ENCODE results near the gene GPC3.

Gene GPC3

DNA sequence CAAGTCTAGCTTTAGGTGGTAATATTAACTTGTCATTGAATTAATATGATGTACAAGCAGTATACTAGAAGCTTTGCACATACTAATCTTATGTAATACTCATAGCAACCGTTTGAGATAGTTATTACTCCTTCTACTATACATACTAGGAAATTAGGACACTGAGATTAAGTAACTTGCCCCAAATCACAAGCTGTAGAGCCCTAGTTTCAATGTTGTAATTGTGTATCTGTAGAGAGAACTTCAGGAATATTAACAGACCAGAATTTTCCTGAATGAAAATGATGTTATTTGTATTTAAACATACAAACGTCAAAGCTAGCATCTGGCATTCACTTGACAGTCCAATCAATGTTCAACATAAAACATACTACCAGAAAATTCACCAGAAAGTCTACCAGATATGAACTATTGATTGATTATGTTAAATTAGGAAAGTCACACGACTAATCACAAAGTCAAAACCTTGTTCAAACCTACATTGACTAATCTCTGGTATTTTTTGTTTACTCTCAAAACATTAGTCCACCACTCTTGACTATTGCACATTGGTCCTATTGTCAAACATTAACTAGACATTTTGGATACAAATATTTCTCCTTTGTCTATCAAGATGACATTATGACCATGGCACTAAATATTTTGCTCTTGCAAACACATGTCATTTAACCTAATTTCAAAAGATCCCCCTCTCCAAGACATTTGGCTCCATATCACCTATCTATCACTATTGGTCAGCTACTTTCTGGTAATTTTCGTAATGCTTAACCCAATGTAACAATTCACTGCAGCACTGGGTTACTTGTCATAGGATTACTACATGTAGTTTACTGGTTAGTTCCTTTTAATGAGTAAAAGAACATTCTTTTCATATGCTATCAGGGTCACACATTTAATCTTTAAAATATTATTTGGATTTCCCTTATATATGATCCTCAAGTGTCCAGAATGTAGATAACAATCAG is 100.7 kb downstream of the GPC3 start:
- H3K4me1 ChIP-seq (ENCODE audit: control insufficient read depth, insufficient read depth, low read length, unreplicated experiment) = no peaks in the 10 kb centered on the region
- no peaks in the 10 kb centered on the region for H3K27me3 ChIP-seq (ENCODE audit: insufficient read depth, low read length)
- no peak overlapping the region for H2AFZ ChIP-seq (ENCODE audit: low read length, unreplicated experiment)
- H3K4me3 ChIP-seq (ENCODE audit: low read depth, low read length) = no peak overlapping the region
- no peaks in the 10 kb centered on the region for H3K36me3 ChIP-seq (ENCODE audit: insufficient read depth, low read length)
- no peak overlapping the region for H3K27ac ChIP-seq (ENCODE audit: low read depth, low read length)
- no peaks in the 10 kb centered on the region for H3K79me2 ChIP-seq (ENCODE audit: control insufficient read depth, insufficient read depth, low read length, unreplicated experiment)

DNA sequence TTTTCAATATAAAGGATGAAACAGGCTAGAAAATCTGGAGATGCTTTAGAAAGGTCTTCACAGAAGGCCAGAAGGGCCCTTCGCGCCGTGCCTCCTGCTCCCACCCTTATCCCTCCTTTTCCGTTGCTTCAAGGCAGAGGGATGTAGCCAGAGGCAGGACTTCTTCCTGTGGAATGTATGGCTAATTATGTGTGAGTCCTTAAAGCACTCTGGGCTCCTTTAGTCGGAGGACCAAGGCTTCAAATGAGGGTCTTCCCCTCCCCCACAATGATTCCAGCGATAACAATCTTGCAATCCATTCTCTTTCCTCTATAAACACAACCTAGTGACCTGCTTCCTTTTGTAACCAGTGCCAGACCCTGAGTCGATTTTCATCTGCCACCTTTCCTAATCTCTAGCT is 103.5 kb downstream of the GPC3 start:
- no peaks in the 10 kb centered on the region for H3K79me2 ChIP-seq (ENCODE audit: control insufficient read depth, insufficient read depth, low read length, unreplicated experiment)
- no peaks in the 10 kb centered on the region for H3K36me3 ChIP-seq (ENCODE audit: insufficient read depth, low read length)
- H3K4me3 ChIP-seq (ENCODE audit: low read depth, low read length) = no peak overlapping the region
- no peaks in the 10 kb centered on the region for H3K4me1 ChIP-seq (ENCODE audit: control insufficient read depth, insufficient read depth, low read length, unreplicated experiment)
- no peak overlapping the region for H2AFZ ChIP-seq (ENCODE audit: low read length, unreplicated experiment)
- no peaks in the 10 kb centered on the region for H3K27me3 ChIP-seq (ENCODE audit: insufficient read depth, low read length)
- H3K27ac ChIP-seq (ENCODE audit: low read depth, low read length) = no peak overlapping the region

DNA sequence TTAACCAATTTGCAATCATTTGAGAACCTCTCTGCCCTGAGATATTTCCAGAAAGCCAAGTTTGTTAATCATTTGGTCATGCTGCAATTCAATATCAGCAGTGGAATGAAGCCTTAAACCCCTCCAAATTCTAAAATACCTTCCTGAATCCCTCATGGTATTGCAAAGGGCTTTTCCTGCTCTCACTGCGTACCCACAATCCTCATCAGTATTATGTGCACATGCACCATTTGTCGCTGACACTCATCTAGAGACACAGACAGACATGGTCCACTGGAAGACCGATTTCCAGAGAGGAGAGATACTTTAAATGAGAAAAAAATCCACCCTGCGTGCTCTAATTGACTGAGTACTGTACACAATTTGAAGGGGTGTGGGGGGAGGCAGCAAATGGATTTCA is 104.4 kb downstream of the GPC3 start:
- no peaks in the 10 kb centered on the region for H3K79me2 ChIP-seq (ENCODE audit: control insufficient read depth, insufficient read depth, low read length, unreplicated experiment)
- H3K4me1 ChIP-seq (ENCODE audit: control insufficient read depth, insufficient read depth, low read length, unreplicated experiment) = no peaks in the 10 kb centered on the region
- no peak overlapping the region for H2AFZ ChIP-seq (ENCODE audit: low read length, unreplicated experiment)
- H3K27ac ChIP-seq (ENCODE audit: low read depth, low read length) = no peak overlapping the region
- H3K4me3 ChIP-seq (ENCODE audit: low read depth, low read length) = no peak overlapping the region
- no peaks in the 10 kb centered on the region for H3K27me3 ChIP-seq (ENCODE audit: insufficient read depth, low read length)
- H3K36me3 ChIP-seq (ENCODE audit: insufficient read depth, low read length) = no peaks in the 10 kb centered on the region

DNA sequence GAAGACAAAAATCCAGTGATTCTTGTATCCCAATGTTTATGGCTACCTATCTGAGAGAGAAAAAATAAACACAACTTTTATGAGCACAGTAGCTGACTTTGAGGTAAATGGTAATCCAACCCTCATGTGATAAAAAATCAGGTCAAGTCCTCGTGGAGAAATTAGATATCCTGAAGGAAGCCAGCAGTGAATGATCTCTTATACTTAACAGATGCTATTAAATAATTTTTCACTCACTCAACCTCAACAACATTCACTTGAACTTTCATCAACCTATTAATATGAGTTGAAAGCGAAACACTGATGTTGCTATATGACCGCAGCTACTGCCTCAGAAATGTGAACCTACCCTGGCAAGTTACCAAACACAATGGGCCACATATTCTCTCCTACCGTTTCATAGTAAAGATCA is 105.4 kb downstream of the GPC3 start:
- Histone ChIP-seq H3K27ac (ENCODE audit: low read depth, low read length) (no peak overlapping the region), H3K79me2 (ENCODE audit: control insufficient read depth, insufficient read depth, low read length, unreplicated experiment) (no peaks in the 10 kb centered on the region), H3K4me3 (ENCODE audit: low read depth, low read length) (no peak overlapping the region), H2AFZ (ENCODE audit: low read length, unreplicated experiment) (no peak overlapping the region), H3K4me1 (ENCODE audit: control insufficient read depth, insufficient read depth, low read length, unreplicated experiment) (no peaks in the 10 kb centered on the region), H3K36me3 (ENCODE audit: insufficient read depth, low read length) (no peaks in the 10 kb centered on the region), H3K27me3 (ENCODE audit: insufficient read depth, low read length) (no peaks in the 10 kb centered on the region)

DNA sequence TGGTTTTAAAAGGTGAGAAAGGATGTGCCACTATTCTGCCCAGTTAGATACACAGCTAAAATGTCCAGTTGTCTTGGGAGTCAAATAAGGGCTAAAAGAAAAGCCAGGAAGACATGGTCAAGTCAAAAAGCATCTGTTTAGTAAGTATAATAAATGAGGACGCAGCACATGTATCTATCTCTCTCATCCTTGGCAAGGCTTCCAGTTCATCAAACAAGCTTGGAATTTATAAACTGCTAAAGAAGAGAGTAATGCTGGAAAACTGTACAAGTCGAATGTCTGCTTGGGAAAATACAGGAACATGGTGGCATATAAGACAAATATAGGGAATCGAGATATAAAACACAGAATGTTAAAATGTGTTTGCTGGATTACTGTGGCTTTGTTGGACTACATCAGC is 106.7 kb downstream of the GPC3 start:
- H3K36me3 ChIP-seq (ENCODE audit: insufficient read depth, low read length) = no peaks in the 10 kb centered on the region
- no peak overlapping the region for H2AFZ ChIP-seq (ENCODE audit: low read length, unreplicated experiment)
- H3K27me3 ChIP-seq (ENCODE audit: insufficient read depth, low read length) = no peaks in the 10 kb centered on the region
- H3K4me1 ChIP-seq (ENCODE audit: control insufficient read depth, insufficient read depth, low read length, unreplicated experiment) = no peaks in the 10 kb centered on the region
- H3K27ac ChIP-seq (ENCODE audit: low read depth, low read length) = no peak overlapping the region
- H3K79me2 ChIP-seq (ENCODE audit: control insufficient read depth, insufficient read depth, low read length, unreplicated experiment) = no peaks in the 10 kb centered on the region
- H3K4me3 ChIP-seq (ENCODE audit: low read depth, low read length) = no peak overlapping the region

DNA sequence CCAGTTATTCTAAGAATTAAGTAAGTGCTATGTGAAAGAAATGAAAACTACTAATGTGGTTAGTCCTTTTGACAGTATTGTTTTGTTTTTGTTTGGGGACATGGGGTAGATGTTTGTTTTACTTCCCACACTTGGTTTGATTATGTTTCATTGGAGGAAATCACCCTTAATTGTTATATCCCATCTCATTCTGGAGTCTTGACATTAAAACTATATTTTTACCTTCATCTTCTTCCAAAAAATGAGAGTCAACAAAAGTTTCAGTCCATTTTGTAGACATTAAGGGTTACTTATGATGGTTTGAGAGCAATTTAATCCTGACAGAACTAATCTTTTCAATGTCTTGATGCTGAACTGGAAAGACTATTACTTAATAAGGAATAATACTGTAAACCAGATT is 108.7 kb downstream of the GPC3 start:
- H3K36me3 ChIP-seq (ENCODE audit: insufficient read depth, low read length) = no peaks in the 10 kb centered on the region
- H3K4me3 ChIP-seq (ENCODE audit: low read depth, low read length) = no peak overlapping the region
- no peak overlapping the region for H2AFZ ChIP-seq (ENCODE audit: low read length, unreplicated experiment)
- no peaks in the 10 kb centered on the region for H3K27me3 ChIP-seq (ENCODE audit: insufficient read depth, low read length)
- no peaks in the 10 kb centered on the region for H3K79me2 ChIP-seq (ENCODE audit: control insufficient read depth, insufficient read depth, low read length, unreplicated experiment)
- no peak overlapping the region for H3K27ac ChIP-seq (ENCODE audit: low read depth, low read length)
- no peaks in the 10 kb centered on the region for H3K4me1 ChIP-seq (ENCODE audit: control insufficient read depth, insufficient read depth, low read length, unreplicated experiment)

DNA sequence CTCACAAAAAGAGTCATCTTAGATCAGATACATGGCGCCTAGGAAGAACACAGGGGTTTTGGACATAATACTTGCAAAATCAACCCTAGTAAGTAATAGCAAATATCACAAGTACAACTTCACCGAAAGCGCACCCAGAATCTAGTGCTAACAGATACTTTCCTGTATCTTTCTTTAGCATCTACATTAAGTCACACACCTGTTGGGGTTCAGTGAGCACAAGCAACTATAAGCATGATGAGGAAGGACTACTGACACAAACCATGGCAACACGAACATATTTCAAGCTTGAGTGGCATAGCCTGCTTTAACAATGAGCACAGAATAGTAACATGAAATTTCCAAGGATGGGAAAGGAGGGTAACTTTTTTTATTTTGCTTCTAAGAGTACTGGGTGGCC is 116.1 kb downstream of the GPC3 start:
- H3K27me3 ChIP-seq (ENCODE audit: insufficient read depth, low read length) = no peaks in the 10 kb centered on the region
- H3K36me3 ChIP-seq (ENCODE audit: insufficient read depth, low read length) = no peaks in the 10 kb centered on the region
- H3K4me1 ChIP-seq (ENCODE audit: control insufficient read depth, insufficient read depth, low read length, unreplicated experiment) = no peaks in the 10 kb centered on the region
- no peak overlapping the region for H3K4me3 ChIP-seq (ENCODE audit: low read depth, low read length)
- H3K27ac ChIP-seq (ENCODE audit: low read depth, low read length) = no peak overlapping the region
- H3K79me2 ChIP-seq (ENCODE audit: control insufficient read depth, insufficient read depth, low read length, unreplicated experiment) = no peaks in the 10 kb centered on the region
- H2AFZ ChIP-seq (ENCODE audit: low read length, unreplicated experiment) = no peak overlapping the region

DNA sequence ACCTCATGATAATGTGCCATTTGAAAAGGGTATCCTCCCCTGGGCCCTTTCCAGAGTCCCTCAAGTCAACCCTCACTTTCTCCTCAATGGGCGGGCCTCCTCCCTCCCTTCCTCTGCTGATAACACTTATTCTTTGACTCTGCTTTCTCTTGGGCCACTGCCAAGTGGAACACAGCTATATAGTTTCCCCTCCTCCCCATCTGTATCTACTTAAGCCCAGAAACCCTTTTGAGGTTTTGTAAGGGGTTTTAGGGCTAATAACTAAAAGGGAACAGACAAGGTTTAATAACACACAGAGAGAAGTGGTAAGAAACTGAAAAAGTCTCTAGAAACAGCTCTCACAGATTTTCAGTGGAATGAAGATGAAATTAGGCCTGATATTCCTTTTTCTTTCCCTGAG is 116.7 kb downstream of the GPC3 start:
- H3K4me1 ChIP-seq (ENCODE audit: control insufficient read depth, insufficient read depth, low read length, unreplicated experiment) = no peaks in the 10 kb centered on the region
- no peak overlapping the region for H3K27ac ChIP-seq (ENCODE audit: low read depth, low read length)
- no peaks in the 10 kb centered on the region for H3K36me3 ChIP-seq (ENCODE audit: insufficient read depth, low read length)
- no peak overlapping the region for H2AFZ ChIP-seq (ENCODE audit: low read length, unreplicated experiment)
- no peaks in the 10 kb centered on the region for H3K79me2 ChIP-seq (ENCODE audit: control insufficient read depth, insufficient read depth, low read length, unreplicated experiment)
- H3K27me3 ChIP-seq (ENCODE audit: insufficient read depth, low read length) = no peaks in the 10 kb centered on the region
- no peak overlapping the region for H3K4me3 ChIP-seq (ENCODE audit: low read depth, low read length)

DNA sequence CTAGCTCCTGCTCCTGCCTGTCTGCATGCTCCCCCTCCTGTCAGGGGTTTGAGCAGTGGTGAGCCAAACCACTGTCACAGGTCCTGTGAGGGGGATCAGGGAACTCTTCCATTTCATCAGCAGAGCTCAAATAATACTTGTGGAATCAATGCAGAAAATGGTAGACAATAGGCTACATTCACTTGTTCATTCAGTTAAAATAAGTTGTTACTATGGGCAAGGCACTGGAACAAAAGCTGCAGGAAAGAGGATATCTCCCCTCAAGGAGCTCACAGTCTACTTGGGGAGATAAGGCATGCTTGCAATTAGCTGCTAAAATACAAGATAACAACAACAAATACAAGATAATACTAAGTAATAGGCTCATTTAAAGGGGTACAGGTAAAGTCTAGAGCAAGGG is 117.1 kb downstream of the GPC3 start:
- Histone ChIP-seq H3K27me3 (ENCODE audit: insufficient read depth, low read length) (no peaks in the 10 kb centered on the region), H2AFZ (ENCODE audit: low read length, unreplicated experiment) (no peak overlapping the region), H3K4me3 (ENCODE audit: low read depth, low read length) (no peak overlapping the region), H3K79me2 (ENCODE audit: control insufficient read depth, insufficient read depth, low read length, unreplicated experiment) (no peaks in the 10 kb centered on the region), H3K36me3 (ENCODE audit: insufficient read depth, low read length) (no peaks in the 10 kb centered on the region), H3K27ac (ENCODE audit: low read depth, low read length) (no peak overlapping the region), H3K4me1 (ENCODE audit: control insufficient read depth, insufficient read depth, low read length, unreplicated experiment) (no peaks in the 10 kb centered on the region)

DNA sequence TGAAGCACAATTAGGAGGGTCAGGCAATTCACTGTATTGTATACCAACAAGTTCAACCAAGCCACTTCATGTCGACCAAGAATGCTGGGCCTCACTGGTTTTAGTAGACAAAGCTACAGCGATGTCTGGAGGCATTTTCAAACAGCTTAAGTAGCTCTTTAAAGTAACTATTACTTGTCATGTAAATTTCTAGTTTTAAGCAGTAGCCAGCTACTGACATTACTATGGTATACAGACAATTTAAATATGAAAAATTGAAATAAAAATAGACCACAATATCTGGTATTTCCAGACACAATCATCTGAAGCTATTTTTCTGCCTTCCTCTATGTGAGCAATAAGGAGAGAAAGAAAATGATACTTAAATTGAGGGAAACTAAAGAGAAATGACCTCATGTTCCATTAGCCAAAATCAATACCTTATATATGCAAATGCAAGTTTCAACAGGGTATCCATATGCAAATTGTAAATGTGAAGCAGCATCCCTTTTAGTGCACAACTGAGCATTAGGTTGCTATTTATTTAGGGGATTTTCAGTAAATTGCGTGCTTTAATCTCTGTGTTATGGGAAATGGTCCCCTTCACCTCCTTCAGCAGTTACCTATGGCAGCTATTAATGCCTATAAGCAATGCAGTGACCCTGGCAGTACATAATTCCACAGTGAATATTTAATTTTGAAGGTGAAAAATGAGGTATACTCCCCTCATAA is 119.5 kb downstream of the GPC3 start:
- Histone ChIP-seq H3K27me3 (ENCODE audit: insufficient read depth, low read length) (no peaks in the 10 kb centered on the region), H3K79me2 (ENCODE audit: control insufficient read depth, insufficient read depth, low read length, unreplicated experiment) (no peaks in the 10 kb centered on the region), H3K27ac (ENCODE audit: low read depth, low read length) (no peak overlapping the region), H2AFZ (ENCODE audit: low read length, unreplicated experiment) (no peak overlapping the region), H3K36me3 (ENCODE audit: insufficient read depth, low read length) (no peaks in the 10 kb centered on the region), H3K4me1 (ENCODE audit: control insufficient read depth, insufficient read depth, low read length, unreplicated experiment) (no peaks in the 10 kb centered on the region), H3K4me3 (ENCODE audit: low read depth, low read length) (no peak overlapping the region)

DNA sequence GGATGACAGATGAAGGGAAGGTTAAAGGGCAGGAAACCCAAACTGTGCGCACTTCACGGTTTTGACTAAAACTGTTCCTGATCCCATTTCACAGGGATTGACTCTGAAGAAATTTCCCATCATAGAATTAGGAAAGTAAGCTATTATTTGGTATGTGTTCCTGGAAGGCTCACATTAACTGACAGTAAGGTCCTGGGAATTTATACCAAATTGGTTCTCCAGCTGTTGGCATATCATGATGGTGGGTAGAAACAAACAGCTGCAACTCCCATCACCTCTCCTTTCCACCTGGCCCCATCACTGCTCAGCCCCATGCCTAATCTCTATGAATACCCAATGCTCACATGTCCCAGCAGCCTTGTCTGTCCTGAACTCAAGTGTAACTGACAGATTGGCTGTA is 121.2 kb downstream of the GPC3 start:
- Histone ChIP-seq H2AFZ (ENCODE audit: low read length, unreplicated experiment) (no peak overlapping the region), H3K27ac (ENCODE audit: low read depth, low read length) (no peak overlapping the region), H3K36me3 (ENCODE audit: insufficient read depth, low read length) (no peaks in the 10 kb centered on the region)

More for the DNA sequence above, 121.2 kb downstream of the GPC3 start:
- no peak overlapping the region for H3K4me3 ChIP-seq (ENCODE audit: low read depth, low read length)
- H3K27me3 ChIP-seq (ENCODE audit: insufficient read depth, low read length) = no peaks in the 10 kb centered on the region
- no peaks in the 10 kb centered on the region for H3K4me1 ChIP-seq (ENCODE audit: control insufficient read depth, insufficient read depth, low read length, unreplicated experiment)
- no peaks in the 10 kb centered on the region for H3K79me2 ChIP-seq (ENCODE audit: control insufficient read depth, insufficient read depth, low read length, unreplicated experiment)

Data from ACC112 (cell line).